Measurements from ENCODE around the gene OTOG.

The OTOG gene

GRCh38 chr11:17547051-17547577 lies at the start of gene OTOG:
OTOG (plus strand) TSS chr11:17547259; CDS start chr11:17547373, 114 bp downstream.
- DNase-seq: peak; percentile 20

GRCh38 chr11:17498058-17498457 lies 49.0 kb upstream of the OTOG start:
- DNase-seq: peak; percentile 62

GRCh38 chr11:17498475-17498874 lies 48.6 kb upstream of the OTOG start:
- no peak for DNase-seq

GRCh38 chr11:17500673-17501072 lies 46.4 kb upstream of the OTOG start:
- no peak for DNase-seq

GRCh38 chr11:17502630-17503029 lies 44.4 kb upstream of the OTOG start:
- no peak for DNase-seq

- peak; percentile 90 for DNase-seq
Measured at GRCh38 chr11:17504330-17505107, 42.5 kb upstream of the OTOG start.

GRCh38 chr11:17505146-17505545 lies 41.9 kb upstream of the OTOG start:
- no peak for DNase-seq

GRCh38 chr11:17506314-17506713 lies 40.7 kb upstream of the OTOG start:
- DNase-seq: no peak

GRCh38 chr11:17506942-17507341 lies 40.1 kb upstream of the OTOG start:
- no peak for DNase-seq

- DNase-seq: no peak
Measured at GRCh38 chr11:17507773-17508172, 39.3 kb upstream of the OTOG start.

GRCh38 chr11:17508306-17508705 lies 38.8 kb upstream of the OTOG start:
- no peak for DNase-seq

GRCh38 chr11:17508791-17509190 lies 38.3 kb upstream of the OTOG start:
- no peak for DNase-seq

GRCh38 chr11:17510507-17511206 lies 36.4 kb upstream of the OTOG start:
- no peak for DNase-seq

GRCh38 chr11:17511571-17511970 lies 35.5 kb upstream of the OTOG start:
- no peak for DNase-seq

GRCh38 chr11:17512101-17512500 lies 35.0 kb upstream of the OTOG start:
- no peak for DNase-seq

- DNase-seq: no peak
Measured at GRCh38 chr11:17513853-17514252, 33.2 kb upstream of the OTOG start.

GRCh38 chr11:17514476-17514875 lies 32.6 kb upstream of the OTOG start:
- DNase-seq: no peak

- no peak for DNase-seq
Measured at GRCh38 chr11:17515443-17516176, 31.4 kb upstream of the OTOG start.

- DNase-seq: no peak
Measured at GRCh38 chr11:17516551-17517150, 30.4 kb upstream of the OTOG start.

GRCh38 chr11:17517186-17517585 lies 29.9 kb upstream of the OTOG start:
- no peak for DNase-seq

GRCh38 chr11:17518366-17518765 lies 28.7 kb upstream of the OTOG start:
- DNase-seq: no peak

GRCh38 chr11:17519061-17519885 lies 27.8 kb upstream of the OTOG start:
- DNase-seq: no peak

Data from hematopoietic multipotent progenitor cell treated with erythropoietin and hydrocortisone succinate and interleukin-3 and kit ligand, for 4 days (in vitro differentiated cells).